ENCODE data around the gene COG3. TPM values are rescaled to one million over a fixed set of nuclear protein-coding genes. Genes with fewer than 3 reads are reported as not detected.

Gene COG3
- total RNA-seq, 1 experiment from 2014 or later = 23.3 TPM

DNA sequence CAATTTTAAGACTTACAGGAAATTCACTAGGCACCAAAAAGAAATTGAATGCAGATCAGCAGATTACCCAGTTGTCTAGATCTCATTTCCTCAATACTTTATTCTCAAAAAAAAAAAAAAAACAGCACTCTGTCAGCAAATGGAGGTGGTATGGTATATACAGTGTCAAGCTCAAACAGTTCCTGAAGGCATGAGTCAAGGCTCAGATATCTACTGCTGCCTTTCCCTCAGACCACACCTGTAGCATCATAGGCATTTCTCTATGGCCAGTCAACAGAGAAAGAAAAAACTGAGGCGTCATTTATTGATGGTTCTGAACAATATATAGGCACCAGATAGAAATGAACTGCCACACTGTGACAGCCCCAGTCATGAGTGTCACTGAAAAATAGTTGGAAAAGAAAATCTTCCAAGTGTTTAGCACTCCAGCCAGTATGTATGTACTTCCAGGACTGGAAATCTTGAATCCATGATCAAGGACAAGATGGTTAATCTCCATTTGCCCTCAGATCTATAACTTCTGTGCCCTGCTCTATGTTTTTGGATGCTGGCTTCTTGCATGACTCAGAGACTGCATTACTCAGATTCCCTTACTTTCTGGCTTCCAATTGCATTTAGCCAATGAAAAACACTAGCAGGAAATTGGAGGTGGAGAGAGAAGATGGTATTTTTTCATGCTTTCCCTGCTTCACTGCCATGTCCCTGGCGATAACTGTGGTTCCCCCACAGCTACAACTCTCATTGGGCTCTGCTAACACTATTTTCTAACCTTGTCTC lies 8.4 kb upstream of the COG3 start:
- DNase-seq (ENCODE audit: low read depth in 1 of 2, low spot score in 2 of 2) = peak; percentile 53 to 68
- H3K27ac ChIP-seq = peak overlapping the region; percentile 95

DNA sequence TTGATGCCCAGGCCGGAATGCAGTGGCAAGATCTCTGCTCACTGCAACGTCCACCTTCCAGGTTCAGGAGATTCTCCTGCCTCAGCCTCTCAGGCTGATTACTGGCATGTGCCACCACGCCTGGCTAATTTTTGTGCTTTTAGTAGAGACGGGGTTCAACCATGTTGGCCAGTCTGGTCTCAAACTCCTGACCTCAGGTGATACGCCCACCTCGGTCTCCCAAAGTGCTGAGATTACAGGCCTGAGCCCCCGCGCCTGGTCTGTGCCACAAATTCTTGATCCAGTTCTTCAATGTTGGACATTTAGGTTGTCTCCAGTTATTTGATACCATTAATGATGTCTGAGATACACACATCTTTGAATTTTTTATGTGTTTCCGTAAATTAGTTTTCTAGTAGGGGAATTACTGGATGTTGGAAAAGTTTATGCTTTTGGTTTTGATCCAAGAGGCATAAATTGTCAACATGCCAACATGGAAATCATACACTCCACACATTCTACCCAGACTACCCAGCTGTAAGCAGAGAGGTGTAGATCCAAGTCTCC lies 525 bp upstream of the COG3 start:
- Histone ChIP-seq H3K27me3 (replicated peaks) (no peaks in the 10 kb centered on the region), H3K4me1 (replicated peaks) (peaks cover 12% of the 10 kb centered on the region), H3K4me3 (peak overlapping the region; percentile 92), H3K36me3 (peaks cover 23% of the 10 kb centered on the region), H3K27ac (peak overlapping the region; percentile 71), H3K9me3 (replicated peaks) (no peaks in the 10 kb centered on the region)
- DNase-seq (ENCODE audit: low read depth in 1 of 2, low spot score in 2 of 2) = no peak

More for the DNA sequence above, 8.4 kb upstream of the COG3 start:
- Histone ChIP-seq H3K9me3 (replicated peaks) (peaks cover 6% of the 10 kb centered on the region), H3K27me3 (replicated peaks) (no peaks in the 10 kb centered on the region), H3K36me3 (no peaks in the 10 kb centered on the region), H3K4me1 (replicated peaks) (peaks cover 29% of the 10 kb centered on the region), H3K4me3 (no peak overlapping the region)

DNA sequence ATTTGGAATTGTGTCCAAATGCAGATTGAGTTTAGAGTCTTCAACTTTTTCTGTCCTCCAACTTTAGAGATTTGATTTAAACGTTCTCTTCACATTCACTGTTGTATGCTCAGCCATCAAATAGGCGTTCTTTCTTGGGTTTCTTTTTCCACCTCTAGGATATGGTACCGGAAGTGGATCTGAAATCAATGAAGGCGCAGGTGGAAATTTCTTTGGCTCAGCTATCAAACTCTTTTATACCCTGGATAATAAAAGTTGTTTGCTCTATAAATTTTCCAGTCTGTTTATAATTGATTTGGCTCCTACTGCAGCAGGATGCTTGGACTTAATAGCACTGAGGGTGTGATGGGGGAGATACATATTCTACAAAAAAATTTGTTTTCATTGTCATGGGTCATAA lies 1.6 kb downstream of the COG3 start:
- DNase-seq (ENCODE audit: low read depth in 1 of 2, low spot score in 2 of 2) = no peak
- Histone ChIP-seq H3K9me3 (replicated peaks) (no peaks in the 10 kb centered on the region), H3K4me3 (peak overlapping the region; percentile 92; the same call in 1 of the 2 replicates)

DNA sequence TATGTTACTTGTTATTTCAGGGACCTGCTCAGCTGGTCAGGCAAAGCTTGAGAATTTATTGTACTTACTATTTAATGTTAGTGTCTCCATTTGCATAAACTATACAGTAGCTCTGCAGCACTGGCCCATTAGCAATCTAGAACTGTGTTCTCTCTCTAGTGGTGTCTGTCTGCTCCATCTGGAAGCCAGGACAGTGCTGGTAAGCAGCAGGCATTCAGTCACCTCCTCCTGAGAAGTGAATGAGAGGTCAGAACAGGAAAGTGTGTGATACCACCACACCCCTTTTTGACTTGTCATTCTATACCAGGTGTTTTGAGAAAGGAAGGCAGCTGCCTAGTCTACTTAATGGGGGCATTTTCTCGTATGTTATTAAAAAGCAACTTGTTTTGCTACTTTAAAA lies 3.9 kb downstream of the COG3 start:
- no peak for DNase-seq (ENCODE audit: low read depth in 1 of 2, low spot score in 2 of 2)
- peaks cover 29% of the 10 kb centered on the region for H3K36me3 ChIP-seq
- H3K27ac ChIP-seq = no peak overlapping the region

More for the DNA sequence above, 1.6 kb downstream of the COG3 start:
- H3K27me3 ChIP-seq (replicated peaks) = no peaks in the 10 kb centered on the region
- peaks cover 12% of the 10 kb centered on the region for H3K4me1 ChIP-seq (replicated peaks)
- H3K36me3 ChIP-seq = peaks cover 29% of the 10 kb centered on the region
- H3K27ac ChIP-seq = no peak overlapping the region

DNA sequence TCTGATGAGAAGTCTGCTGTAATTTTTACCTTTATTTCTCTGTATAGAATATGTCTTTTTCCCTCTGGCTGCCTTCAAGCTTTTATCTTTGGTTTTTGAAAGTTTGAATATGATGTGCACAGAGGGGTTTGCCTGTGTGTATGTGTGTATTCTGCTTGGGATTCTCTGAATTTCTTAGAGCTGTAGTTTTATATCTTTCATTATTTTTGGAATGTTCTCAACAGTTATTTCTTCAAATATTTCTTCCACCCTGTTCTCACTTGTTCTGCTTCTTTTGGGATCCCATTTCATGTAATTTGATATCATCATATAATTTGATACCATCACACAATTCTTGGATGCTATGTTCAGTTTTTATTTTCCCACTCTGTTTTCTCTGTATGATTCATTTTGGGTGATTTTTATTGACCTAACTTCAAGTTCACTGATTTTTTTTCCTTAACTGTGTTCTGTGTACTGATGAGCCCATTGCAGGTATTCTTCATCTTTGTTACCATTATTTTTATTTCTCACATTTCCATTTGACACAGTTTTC lies 7.5 kb downstream of the COG3 start:
- H3K27me3 ChIP-seq (replicated peaks) = no peaks in the 10 kb centered on the region
- no peak overlapping the region for H3K4me3 ChIP-seq
- H3K36me3 ChIP-seq = peaks cover 28% of the 10 kb centered on the region
- H3K9me3 ChIP-seq (replicated peaks) = no peaks in the 10 kb centered on the region
- no peak for DNase-seq (ENCODE audit: low read depth in 1 of 2, low spot score in 2 of 2)
- H3K4me1 ChIP-seq (replicated peaks) = no peaks in the 10 kb centered on the region
- H3K27ac ChIP-seq = no peak overlapping the region

More for the DNA sequence above, 3.9 kb downstream of the COG3 start:
- Histone ChIP-seq H3K4me3 (no peak overlapping the region), H3K4me1 (replicated peaks) (peaks cover 12% of the 10 kb centered on the region), H3K9me3 (replicated peaks) (no peaks in the 10 kb centered on the region), H3K27me3 (replicated peaks) (no peaks in the 10 kb centered on the region)

DNA sequence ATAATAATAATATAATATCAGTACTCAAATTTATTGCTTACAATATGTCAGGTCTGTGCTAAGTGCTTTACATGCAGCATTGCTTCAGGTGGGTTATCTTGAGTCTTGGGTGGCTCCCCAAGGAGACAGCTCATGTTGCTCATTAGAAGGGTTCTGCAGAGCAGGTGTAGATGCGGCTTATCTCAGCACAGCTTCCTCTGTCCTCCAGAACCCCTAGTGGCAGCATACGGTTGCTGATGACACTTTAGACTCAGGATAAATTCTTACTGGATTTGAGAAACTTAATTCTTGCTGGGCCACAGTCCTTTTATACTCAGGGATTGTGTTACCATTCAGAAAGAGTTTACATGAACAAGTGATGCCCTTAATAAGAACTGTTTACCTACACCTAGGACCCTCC lies 8.9 kb downstream of the COG3 start:
- H3K36me3 ChIP-seq = peaks cover 25% of the 10 kb centered on the region
- H3K4me1 ChIP-seq (replicated peaks) = no peaks in the 10 kb centered on the region
- no peak for DNase-seq (ENCODE audit: low read depth in 1 of 2, low spot score in 2 of 2)
- H3K9me3 ChIP-seq (replicated peaks) = no peaks in the 10 kb centered on the region
- no peak overlapping the region for H3K4me3 ChIP-seq
- no peak overlapping the region for H3K27ac ChIP-seq
- no peaks in the 10 kb centered on the region for H3K27me3 ChIP-seq (replicated peaks)

DNA sequence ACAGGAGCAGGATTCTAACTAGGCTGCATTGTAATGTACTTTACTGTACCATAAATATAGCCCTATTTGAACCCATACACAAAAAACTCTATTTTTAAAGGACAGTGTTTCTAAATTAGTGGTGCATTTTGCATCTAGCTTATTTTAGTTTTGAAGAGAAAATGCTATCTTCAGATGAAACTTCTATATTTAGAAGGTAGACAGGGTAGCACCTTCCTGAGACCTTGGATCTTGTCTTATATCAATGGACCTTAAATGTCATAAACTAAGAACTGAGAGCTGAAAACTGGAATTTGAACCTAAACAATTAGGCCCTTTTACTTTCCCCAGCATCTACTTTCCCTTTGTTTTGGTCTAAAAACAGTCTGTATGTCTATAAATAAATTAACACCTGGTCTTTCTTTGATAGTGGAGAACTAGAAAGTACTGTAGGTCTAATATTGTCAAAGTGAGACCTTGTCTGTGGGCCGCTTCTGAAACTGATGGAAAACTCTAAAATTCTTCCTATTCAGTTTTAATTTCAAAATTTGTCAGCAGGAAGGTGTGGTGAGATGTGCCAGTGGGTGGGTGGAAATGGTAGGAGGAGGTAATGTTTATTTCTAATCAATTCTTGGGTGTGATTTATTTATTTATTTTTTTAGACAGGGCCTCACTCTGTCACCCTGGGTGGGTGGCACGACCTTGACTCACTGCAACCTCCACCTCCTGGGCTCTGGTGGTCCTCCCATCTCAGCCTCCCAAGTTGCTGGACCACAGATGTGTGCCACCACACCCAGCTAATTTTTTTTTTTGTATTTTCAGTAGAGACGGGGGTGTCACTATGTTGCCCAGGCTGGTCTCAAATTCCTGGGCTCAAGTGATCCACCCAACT lies 10.1 kb downstream of the COG3 start:
- Histone ChIP-seq H3K4me1 (replicated peaks) (no peaks in the 10 kb centered on the region), H3K4me3 (no peak overlapping the region), H3K27me3 (replicated peaks) (no peaks in the 10 kb centered on the region), H3K27ac (no peak overlapping the region), H3K9me3 (replicated peaks) (no peaks in the 10 kb centered on the region), H3K36me3 (peaks cover 27% of the 10 kb centered on the region)
- DNase-seq (ENCODE audit: low read depth in 1 of 2, low spot score in 2 of 2) = no peak

DNA sequence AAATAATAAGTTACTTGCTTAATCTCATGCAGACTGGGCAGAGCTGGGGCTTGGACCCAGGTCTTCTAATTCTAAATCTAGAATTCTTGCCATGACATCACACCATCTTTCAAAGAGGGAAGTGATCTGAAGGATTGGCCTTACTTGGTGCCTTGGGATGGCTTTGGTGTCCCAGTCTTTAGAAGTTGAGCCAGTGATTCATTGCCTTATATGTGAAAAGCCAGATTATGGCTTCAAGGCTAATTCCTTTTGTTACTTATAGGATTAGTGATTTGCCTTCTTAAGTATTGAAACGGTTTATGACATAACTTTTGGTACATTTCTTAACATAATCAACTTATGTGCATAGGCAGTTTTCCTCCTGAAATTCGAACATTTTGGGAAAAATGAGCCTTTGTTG lies 14.9 kb downstream of the COG3 start:
- H3K9me3 ChIP-seq (replicated peaks) = no peaks in the 10 kb centered on the region
- H3K27me3 ChIP-seq (replicated peaks) = no peaks in the 10 kb centered on the region
- peaks cover 56% of the 10 kb centered on the region for H3K36me3 ChIP-seq
- H3K4me3 ChIP-seq = no peak overlapping the region
- no peak overlapping the region for H3K27ac ChIP-seq
- no peak for DNase-seq (ENCODE audit: low read depth in 1 of 2, low spot score in 2 of 2)
- H3K4me1 ChIP-seq (replicated peaks) = peaks cover 8% of the 10 kb centered on the region

DNA sequence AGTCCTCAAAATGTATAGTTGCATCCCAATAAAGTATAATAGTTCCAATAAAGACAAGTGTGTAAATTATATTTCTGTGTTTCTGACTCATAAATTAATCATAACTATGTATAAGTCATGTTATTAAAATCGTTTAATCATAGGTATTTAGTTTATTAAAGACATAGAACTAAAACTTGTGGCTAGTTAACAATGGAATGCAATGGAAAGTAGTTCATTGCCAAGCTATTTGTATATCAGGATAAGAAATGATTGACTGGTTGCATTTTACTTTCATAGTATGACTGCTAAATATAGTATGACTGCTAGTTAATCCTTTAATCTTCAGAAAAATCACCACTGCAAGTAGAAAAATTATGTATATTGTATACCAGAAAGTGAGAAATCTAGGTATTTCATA lies 16.9 kb downstream of the COG3 start:
- Histone ChIP-seq H3K4me3 (no peak overlapping the region), H3K4me1 (replicated peaks) (peaks cover 8% of the 10 kb centered on the region), H3K27me3 (replicated peaks) (no peaks in the 10 kb centered on the region), H3K9me3 (replicated peaks) (no peaks in the 10 kb centered on the region), H3K36me3 (peaks cover 53% of the 10 kb centered on the region), H3K27ac (no peak overlapping the region)
- DNase-seq (ENCODE audit: low read depth in 1 of 2, low spot score in 2 of 2) = no peak

DNA sequence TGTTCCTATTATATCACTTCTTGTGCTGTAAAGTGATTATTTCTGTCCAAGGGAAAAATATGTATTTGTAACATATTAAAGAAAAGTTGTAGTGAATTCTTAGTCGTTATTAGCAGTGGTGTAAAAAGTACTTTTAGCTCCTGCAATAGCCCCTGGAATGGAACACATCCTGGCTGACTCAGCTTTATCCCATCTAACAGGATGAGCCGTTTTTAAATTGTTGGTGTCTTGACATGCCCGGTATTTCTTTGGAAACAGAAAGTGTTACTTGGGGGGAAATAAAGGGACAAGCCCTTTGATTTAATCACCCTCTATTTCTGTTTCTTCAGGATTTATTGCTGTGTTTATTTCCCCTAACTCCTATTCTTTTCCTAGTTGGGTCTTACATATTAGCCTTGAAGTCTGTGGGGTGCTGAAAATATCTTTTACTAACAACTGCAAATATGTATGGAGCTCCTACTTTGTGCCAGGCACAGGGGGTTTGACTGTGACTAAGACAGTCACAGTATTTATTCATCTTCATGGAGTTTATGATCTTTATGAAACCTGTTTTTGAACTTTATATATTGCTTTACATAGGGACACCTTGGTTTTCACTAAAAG lies 17.9 kb downstream of the COG3 start:
- peaks cover 58% of the 10 kb centered on the region for H3K36me3 ChIP-seq
- peaks cover 8% of the 10 kb centered on the region for H3K4me1 ChIP-seq (replicated peaks)
- 0 out of 2 replicates have a peak overlapping the region, but pooled peaks have one; percentile 6 for H3K27ac ChIP-seq
- no peaks in the 10 kb centered on the region for H3K9me3 ChIP-seq (replicated peaks)
- peak in 1 of 2 experiments; percentile 28 for DNase-seq (ENCODE audit: low read depth in 1 of 2, low spot score in 2 of 2)
- no peaks in the 10 kb centered on the region for H3K27me3 ChIP-seq (replicated peaks)
- no peak overlapping the region for H3K4me3 ChIP-seq

DNA sequence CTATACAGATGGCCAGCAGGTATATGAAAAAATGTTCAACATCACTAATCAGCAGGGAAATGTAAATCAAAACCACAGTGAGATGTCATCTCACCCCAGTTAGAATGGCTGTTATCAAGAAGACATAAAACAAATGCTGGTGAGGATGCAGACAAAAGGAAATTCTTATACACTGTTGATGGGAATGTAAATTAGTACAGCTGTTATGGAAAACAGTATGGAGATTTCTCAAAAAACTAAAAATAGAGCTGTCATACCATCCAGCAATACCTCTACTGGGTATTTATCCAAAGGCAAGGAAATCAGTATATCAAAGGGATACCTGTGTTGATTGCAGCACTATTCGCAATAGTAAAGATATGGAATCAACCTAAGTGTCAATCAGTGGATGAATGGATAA lies 22.9 kb downstream of the COG3 start:
- Histone ChIP-seq H3K9me3 (replicated peaks) (no peaks in the 10 kb centered on the region), H3K4me1 (replicated peaks) (peaks cover 12% of the 10 kb centered on the region), H3K4me3 (no peak overlapping the region), H3K27ac (no peak overlapping the region), H3K27me3 (replicated peaks) (no peaks in the 10 kb centered on the region), H3K36me3 (peaks cover 61% of the 10 kb centered on the region)
- DNase-seq (ENCODE audit: low read depth in 1 of 2, low spot score in 2 of 2) = no peak

DNA sequence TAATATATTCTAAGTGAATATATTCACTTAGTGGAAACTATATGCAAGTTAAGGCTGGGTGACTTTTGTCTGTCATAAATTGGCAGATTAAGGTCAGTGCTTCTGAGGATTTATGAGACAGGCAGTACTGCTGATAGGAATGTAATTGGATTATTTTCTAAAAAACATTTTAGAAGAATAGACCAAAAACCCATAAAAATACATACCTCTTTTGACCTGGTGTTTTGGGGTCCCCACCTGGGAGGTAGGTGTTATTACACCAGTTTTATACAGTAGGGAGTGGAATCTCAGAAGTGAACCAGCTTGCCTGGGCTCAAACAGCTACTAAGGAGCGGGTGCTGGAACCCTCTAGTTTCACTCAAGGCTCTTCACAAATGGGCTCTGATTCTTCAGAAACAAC lies 25.3 kb downstream of the COG3 start:
- Histone ChIP-seq H3K27ac (peak overlapping the region; percentile 3; the same call in 1 of the 2 replicates), H3K4me3 (no peak overlapping the region), H3K9me3 (replicated peaks) (no peaks in the 10 kb centered on the region), H3K27me3 (replicated peaks) (no peaks in the 10 kb centered on the region), H3K4me1 (replicated peaks) (peaks cover 16% of the 10 kb centered on the region), H3K36me3 (peaks cover 60% of the 10 kb centered on the region)
- no peak for DNase-seq (ENCODE audit: low read depth in 1 of 2, low spot score in 2 of 2)

DNA sequence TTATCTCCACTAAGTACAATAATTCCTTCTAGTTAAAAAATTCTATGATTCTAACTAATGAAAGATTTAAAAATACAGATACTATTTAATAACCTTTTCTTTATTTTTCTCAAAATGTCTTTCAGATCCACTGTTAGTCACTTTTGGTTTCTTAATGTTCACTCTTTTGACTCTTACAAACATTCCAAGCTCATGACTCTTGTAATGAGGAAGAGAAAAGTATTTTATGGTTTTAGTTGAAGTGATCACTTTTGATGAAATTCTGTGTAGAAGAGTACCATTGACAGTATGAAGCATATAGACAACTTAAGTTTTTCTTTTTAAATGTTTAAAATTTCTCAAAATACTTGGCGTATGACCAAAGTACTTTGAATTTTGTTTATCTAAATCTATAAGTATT lies 27.8 kb downstream of the COG3 start:
- peak in 1 of 2 experiments; percentile 40 for DNase-seq (ENCODE audit: low read depth in 1 of 2, low spot score in 2 of 2)
- H3K36me3 ChIP-seq = peaks cover 68% of the 10 kb centered on the region
- H3K4me1 ChIP-seq (replicated peaks) = peaks cover 16% of the 10 kb centered on the region
- no peaks in the 10 kb centered on the region for H3K27me3 ChIP-seq (replicated peaks)
- H3K4me3 ChIP-seq = no peak overlapping the region
- H3K27ac ChIP-seq = peak overlapping the region; percentile 82
- no peaks in the 10 kb centered on the region for H3K9me3 ChIP-seq (replicated peaks)
